SKM-1 (cell line): ENCODE data around the gene MITF.

Experiments
- DNase-seq: peaks from one replicate; lab custom pipeline; 2025; ENCODE audit not compliant: unreplicated experiment; lab: John Stamatoyannopoulos, UW

Gene MITF

GRCh38 chr3:69753179-69753775 is 14.0 kb downstream of the MITF start:
- no peak for DNase-seq

GRCh38 chr3:69755795-69756194 is 16.5 kb downstream of the MITF start:
- no peak for DNase-seq

GRCh38 chr3:69761896-69762767 is 22.9 kb downstream of the MITF start:
- DNase-seq = no peak

GRCh38 chr3:69762768-69763229 is 23.5 kb downstream of the MITF start:
- DNase-seq = no peak

GRCh38 chr3:69763458-69763857 is 24.2 kb downstream of the MITF start:
- DNase-seq = no peak

GRCh38 chr3:69764121-69764741 is 25.0 kb downstream of the MITF start:
- peak; percentile 56 for DNase-seq

- no peak for DNase-seq
Observed at GRCh38 chr3:69764861-69765260, 25.6 kb downstream of the MITF start.

- no peak for DNase-seq
Observed at GRCh38 chr3:69766638-69767037, 27.4 kb downstream of the MITF start.

- DNase-seq = no peak
Observed at GRCh38 chr3:69767571-69767970, 28.3 kb downstream of the MITF start.

GRCh38 chr3:69768438-69768837 is 29.2 kb downstream of the MITF start:
- no peak for DNase-seq

GRCh38 chr3:69770219-69770618 is 31.0 kb downstream of the MITF start:
- DNase-seq = no peak

GRCh38 chr3:69770976-69771634 is 31.8 kb downstream of the MITF start:
- no peak for DNase-seq

- DNase-seq = no peak
Observed at GRCh38 chr3:69772152-69772867, 33.0 kb downstream of the MITF start.

- no peak for DNase-seq
Observed at GRCh38 chr3:69774029-69774428, 34.8 kb downstream of the MITF start.

GRCh38 chr3:69775751-69776150 is 36.5 kb downstream of the MITF start:
- no peak for DNase-seq

- no peak for DNase-seq
Observed at GRCh38 chr3:69776289-69776688, 37.0 kb downstream of the MITF start.

- DNase-seq = peak; percentile 47
Observed at GRCh38 chr3:69776920-69777581, 37.8 kb downstream of the MITF start.

GRCh38 chr3:69777582-69777967 is 38.3 kb downstream of the MITF start:
- DNase-seq = no peak

GRCh38 chr3:69781593-69781992 is 42.3 kb downstream of the MITF start:
- no peak for DNase-seq

GRCh38 chr3:69784954-69785514 is 45.8 kb downstream of the MITF start:
- no peak for DNase-seq
